ENCODE results near the gene PLEKHA4.

GRCh38 chr19:48797103-48797502, 71.3 kb downstream of the PLEKHA4 start:
- TF ChIP-seq CTCF (IDR thresholded peaks at IDR 0.05; ENCODE audit: low read length) (no peak), EZH2phosphoT487 (IDR thresholded peaks at IDR 0.05; ENCODE audit: low read length) (no peak), EZH2 (optimal IDR thresholded peaks at IDR 0.05; ENCODE audit: low read depth, low read length) (no peak)

All from MM.1S (cell line).